GM21576 (cell line): ENCODE data around the gene PRAF2.

Source experiments
- ATAC-seq: cut with Tn5 transposase; IDR thresholded peaks from one replicate; pipeline ENCODE4 v1.9.1; 2021; ENCODE audit warnings: mild to moderate bottlenecking, moderate library complexity; ENCODE audit not compliant: unreplicated experiment

Gene PRAF2, protein sequence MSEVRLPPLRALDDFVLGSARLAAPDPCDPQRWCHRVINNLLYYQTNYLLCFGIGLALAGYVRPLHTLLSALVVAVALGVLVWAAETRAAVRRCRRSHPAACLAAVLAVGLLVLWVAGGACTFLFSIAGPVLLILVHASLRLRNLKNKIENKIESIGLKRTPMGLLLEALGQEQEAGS

DNA sequence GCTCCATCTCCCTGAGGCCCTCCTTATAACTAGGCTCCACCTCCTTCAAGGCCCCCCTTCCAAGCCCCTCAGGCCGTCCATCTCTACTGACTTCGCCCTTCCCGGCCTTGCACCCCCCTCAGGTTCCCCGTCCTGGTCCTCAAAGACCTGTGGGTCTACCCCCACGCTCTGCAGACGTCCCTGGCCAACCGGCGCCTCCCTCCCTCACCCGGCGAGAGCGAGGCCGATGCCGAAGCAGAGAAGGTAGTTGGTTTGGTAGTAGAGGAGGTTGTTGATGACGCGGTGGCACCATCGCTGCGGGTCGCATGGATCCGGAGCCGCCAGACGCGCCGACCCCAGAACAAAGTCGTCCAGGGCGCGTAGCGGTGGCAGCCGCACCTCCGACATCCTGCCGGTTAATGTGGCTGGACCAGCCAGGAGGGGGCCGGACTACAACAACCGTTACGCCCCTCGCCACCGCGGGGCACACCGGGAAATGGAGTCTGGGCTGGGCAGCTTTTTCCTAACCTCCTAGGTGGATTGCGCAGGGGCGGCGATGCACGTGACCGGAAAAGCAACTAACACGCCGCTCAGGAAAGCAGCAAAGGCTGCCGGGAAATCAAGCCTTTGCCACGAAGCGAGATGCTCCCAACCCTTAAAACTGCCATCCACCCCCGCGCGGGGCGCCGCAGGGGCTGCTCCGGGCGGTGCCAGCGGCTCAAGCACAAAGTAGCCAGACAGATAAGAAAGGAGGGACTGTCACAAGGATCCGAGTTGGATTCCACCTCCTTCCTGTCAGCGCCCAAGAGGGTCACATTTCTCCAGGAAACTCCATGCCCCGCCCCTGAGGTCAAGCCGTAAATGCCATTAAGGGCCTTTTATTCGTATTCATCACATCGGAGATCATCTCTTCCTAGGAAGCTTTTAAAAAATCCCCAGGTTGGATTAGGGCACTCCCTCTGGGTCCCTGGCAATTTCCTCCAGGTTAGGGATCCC is at the start of gene PRAF2:
Gene PRAF2 (minus strand): TSS at position 402 of the 975 bp plus-strand sequence. CDS start 15 bp downstream, at position 387.
- peak; percentile 82 for ATAC-seq

DNA sequence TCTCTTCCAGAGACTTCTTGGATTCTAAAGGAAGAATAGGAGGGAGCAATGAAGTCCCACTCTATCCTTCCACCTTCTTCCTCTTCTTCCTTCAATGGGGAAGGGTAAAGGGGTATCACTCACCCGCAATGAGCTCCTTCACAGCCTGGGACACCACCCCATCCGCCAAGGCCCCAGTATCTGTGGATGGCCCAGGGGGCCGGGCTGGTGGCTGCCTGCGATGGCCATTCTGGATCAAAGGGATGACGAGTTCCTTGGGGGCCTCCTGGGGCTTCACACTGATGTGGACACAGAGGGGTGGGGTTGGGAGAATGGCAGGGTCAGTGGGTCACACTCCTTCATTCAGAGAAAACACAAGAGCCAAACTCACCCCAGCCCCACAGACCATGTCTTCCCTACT is 48.7 kb upstream of the PRAF2 start:
- no peak for ATAC-seq

DNA sequence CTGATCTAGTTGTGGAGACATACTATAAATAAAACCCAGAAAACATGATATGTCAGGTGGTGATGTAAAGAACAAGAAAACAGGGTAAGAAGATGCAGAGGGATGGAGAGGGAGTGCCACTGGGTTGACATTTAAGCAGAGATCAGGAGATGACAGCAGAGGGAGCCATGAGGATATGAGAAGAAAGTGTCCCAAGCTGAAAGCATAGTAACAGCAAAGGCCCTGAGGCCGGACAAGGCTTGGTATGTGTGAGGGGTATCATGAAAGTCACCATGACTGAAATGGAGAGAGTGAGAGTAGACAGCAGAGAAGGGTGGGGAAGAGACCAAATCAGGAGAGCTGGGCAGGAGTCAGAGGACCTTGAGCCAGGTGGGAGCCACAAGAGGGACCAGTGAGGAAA is 46.3 kb upstream of the PRAF2 start:
- no peak for ATAC-seq

DNA sequence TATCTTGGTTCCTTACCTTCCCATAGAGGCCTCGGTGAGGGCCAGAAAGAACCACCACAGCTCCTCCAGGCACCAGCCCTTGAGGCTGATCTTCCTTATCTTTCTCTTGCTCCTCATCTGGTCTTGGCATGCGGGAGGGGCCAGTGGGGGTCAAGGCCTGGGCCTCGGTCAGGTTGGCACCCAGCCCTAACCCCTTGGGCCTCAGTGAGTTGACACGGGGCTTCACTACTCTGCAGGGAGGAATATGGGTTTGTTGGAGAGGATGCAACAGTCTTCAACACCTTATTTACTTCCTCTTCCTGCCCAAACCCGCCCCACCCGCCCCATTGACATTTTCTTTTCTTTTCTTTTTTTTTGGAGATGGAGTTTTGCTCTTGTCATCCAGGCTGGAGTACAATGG is 43.8 kb upstream of the PRAF2 start:
- no peak for ATAC-seq

DNA sequence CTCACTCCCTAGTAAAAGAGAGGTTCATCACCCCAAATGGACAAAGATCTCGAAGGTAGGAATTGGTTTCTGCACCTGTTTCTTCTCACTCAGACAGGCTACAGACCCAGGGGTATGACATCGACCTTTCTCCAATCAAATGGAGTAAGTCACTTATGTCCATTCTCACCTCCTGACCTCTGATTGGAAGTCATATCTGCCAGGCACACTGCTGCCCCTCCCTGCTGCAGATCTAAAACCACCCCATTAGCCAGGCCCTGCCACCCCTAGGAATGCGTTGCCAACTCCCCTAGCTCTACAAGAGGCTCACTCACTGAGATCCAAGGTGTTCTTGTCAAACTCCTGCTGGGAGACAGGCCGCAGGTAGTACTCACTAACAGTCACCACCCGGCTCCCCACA is 42.9 kb upstream of the PRAF2 start:
- ATAC-seq, result no peak

DNA sequence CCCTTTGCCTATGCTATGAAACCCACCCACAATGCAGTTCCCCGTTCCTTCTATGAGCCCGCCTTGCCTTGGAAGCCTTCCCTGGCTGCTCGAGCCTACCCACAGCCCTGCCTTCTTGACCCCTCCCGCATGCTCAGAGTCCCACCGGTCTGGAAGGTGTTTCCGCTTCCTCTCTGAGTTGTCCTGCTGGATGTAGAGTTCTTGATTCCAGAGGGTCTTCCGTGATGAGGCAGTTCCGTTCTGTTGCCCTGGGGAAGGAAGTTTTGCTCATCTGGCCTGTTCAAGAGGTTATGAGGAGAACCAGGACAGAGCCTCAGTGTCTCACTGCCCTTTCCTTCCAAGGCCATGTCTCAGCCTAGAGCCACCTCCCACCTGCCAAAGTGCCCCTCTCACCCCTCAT is 42.3 kb upstream of the PRAF2 start:
- ATAC-seq, result no peak

GRCh38 chrX:49111791-49112190 is 38.0 kb upstream of the PRAF2 start:
- no peak for ATAC-seq

- ATAC-seq, result no peak
Observed at GRCh38 chrX:49110417-49110816, 36.6 kb upstream of the PRAF2 start.

GRCh38 chrX:49108641-49109040 is 34.8 kb upstream of the PRAF2 start:
- no peak for ATAC-seq

GRCh38 chrX:49106930-49107329 is 33.1 kb upstream of the PRAF2 start:
- ATAC-seq, result no peak

DNA sequence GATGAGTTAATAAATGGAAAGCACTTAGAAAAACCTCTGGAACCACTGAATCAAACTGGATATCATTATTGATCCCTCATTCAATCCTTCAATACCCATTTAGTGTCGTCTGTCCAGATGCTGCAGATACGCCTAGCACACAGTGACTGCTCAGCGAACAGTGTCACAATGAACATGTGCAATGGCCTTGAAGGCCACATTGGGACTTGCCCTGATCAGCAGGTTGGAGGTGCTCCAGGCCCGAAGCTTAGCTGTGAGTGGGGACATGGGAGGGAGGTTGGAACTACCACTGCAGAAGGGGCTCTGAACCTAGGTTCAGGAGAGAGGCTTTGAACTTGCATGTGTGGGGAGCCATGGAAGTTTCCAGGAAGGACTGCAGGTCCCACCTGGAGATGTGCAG is 32.5 kb upstream of the PRAF2 start:
- ATAC-seq, result no peak

GRCh38 chrX:49103637-49104036 is 29.8 kb upstream of the PRAF2 start:
- no peak for ATAC-seq

DNA sequence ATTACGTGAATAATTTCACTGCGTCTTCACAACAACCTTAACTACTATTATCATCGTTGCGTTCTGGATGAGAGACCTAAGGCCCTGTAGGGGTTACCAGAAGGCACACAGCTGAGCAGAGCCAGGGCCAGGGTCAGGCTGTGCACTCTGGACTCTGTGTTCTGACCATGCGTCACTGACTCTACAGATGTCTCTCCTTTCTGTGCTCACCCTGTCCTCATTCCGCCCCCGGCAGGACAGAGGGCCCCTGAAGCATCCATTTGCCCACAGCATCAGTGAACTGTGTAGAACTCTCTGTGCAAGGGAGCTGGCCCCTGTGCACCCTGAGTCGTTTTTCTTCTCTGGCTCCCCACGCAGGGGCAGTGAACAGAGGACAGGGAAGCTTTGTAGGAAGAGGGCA is 28.4 kb upstream of the PRAF2 start:
- no peak for ATAC-seq

GRCh38 chrX:49101629-49101984 is 27.8 kb upstream of the PRAF2 start:
- ATAC-seq, result no peak

DNA sequence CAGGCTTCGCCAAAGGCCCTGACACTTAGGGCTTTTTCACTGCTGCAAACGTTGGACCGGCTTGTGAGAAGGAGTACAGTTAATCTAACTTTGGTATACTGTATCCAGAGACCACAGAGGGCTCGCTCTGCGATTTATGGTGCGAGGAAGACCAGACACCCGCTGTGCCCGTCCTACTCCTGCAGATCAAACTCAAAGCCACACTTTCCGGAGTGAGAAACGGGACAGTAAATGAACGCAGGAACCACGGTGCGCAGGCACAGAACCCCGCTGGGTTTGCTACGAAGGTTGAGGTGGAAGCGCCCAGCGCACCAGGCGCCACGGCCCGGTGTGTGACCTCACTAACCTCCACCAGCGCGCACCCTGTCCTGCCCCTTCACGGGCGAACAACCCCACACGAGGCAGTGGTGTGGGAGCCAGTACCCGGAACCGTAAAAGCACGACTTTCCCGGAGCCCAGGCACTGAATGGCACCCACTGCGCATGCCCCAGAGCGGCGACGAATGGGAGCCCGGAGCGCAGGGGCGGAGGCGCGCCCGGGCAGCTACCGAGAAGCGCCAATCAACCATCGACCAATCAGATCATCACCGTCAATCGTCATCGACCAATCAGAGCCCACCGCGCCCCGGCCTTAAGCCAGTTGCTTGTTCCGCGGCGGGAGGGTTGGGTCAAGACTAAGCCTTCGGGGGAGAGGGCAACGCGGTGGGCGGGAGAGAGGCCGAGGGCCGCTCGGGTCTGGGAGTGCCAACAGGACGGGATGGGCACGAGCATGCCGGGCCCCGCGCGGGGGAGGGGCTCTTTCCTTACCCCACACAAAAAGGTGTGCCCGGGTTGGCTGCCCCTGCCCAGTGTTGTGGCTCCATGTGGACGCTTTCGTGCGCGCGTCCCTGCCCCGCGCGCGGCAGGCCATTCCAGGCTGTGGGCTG is 27.2 kb upstream of the PRAF2 start:
- peak; percentile 89 for ATAC-seq

GRCh38 chrX:49096419-49096818 is 22.6 kb upstream of the PRAF2 start:
- no peak for ATAC-seq

DNA sequence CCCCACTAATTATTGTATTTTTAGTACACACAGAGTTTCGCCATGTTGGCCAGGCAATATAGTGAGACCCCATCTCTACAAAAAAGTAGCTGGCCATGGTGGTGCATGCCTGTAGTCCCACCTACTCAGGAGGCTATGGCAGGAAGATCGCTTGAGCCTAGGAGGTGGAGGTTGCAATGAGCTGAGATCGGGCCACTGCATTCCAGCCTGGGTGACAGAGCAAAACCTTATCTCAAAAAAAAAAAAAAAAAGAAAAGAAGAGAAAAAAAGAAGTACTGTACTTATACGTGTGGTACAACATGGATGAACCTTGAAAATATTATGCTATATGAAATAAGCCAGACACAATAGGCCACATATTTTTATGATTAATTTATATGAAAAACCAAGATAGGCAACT is 15.8 kb upstream of the PRAF2 start:
- ATAC-seq, result no peak

DNA sequence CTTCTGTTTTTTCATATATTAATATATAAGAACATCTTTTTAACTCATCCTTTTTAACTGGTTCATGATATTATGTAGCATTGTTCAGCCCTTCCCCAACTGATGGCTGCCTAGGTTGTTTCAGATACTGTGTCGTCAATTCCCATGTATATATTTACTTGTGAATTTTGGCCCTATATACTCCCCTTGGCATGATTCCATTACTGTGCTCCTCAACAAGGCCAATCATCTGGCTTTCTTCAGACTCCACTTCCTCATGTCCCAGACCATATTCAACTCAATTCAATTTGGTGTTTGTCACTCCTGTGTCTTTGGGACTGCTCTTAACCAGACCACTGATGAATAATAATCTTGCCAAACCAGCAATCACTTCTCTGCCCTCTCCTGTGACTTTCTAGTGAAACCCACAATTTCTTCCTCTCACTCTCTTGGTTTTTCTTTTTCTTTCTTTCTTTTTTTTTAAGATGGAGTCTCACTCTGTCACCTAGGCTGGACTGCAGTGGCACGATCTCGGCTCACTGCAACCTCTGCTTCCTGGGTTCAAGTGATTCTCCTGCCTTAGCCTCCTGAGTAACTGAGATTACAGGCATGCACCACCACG is 8.6 kb upstream of the PRAF2 start:
- ATAC-seq, result no peak

GRCh38 chrX:49079489-49080428 is 6.0 kb upstream of the PRAF2 start, which contains the start of gene WDR45:
WDR45 (minus strand) TSS chrX:49079887; CDS start chrX:49078095, 1,792 bp downstream.
- peak; percentile 64 for ATAC-seq

GRCh38 chrX:49077941-49078340 is 4.1 kb upstream of the PRAF2 start:
- ATAC-seq, result no peak
